ENCODE results near the gene ATP8A2. TPM values are rescaled to one million over a fixed set of nuclear protein-coding genes. Genes with fewer than 3 reads are reported as not detected.
"Not testable (repeated sequence)": the region's sequence is repeated elsewhere in the genome, so short reads cannot be mapped to it uniquely, and the experiment has no call there.

ATP8A2 gene
- polyA plus RNA-seq, 4 donors = 5.5 to 7.4 (median 5.6) TPM

DNA sequence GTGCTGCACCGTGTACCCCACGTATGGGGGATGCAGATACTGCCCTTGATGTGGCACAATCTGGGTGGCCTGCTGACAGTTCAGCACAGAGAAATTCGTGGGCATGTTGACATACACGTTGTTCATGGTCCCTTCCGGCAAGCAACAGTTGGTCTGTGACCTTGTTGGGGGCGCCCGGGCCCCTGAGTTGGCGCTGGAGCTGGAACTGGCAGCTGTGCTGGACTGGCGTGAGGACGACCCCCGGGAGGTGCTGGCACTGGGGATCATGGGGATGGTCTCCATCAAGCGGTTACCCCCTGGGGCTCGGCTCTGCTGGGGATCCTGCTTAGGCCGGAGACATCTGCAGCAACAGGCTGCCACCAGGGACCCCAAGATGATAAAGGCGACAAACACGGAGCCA lies 674.9 kb downstream of the ATP8A2 start:
- no peak for DNase-seq (ENCODE audit: low read depth in 4 of 4, low spot score in 3 of 4)

DNA sequence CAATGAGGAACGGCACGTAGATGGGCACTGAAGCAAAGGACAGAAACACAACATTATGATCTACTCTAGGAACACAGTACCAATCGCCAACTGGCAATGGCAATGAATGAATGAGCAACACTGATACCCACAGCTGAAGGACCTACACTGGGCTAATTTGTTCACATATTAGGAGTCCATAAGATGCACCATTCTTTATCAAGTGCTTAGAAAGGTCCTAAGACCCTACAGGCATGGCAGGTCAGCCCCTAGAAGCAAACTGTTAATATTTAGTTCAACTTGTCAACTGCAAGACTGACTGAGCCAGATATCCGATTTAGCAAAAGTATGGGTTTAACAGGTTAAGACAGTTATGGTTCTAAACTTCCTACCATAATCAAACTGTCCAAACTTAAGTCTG lies 675.3 kb downstream of the ATP8A2 start:
- DNase-seq (ENCODE audit: low read depth in 4 of 4, low spot score in 3 of 4) = no peak

DNA sequence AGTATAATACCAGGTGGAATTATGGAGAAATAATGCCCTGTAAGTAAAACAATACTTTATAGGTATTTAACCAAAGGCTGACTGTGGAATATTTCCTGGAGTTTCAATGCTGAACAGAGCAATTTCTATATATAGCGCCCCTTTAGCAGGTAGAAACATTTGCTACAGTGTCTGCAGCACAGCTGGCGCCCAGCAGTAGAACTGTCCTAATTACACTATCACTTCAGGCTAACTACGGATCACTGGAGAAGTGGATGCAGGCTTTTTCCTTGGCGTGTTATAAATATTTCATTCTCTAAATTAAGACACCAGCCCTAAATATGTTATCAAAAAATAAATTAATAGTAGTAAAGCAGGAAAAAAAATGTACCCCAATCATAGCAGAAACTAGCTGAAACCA lies 677.0 kb downstream of the ATP8A2 start:
- DNase-seq (ENCODE audit: low read depth in 4 of 4, low spot score in 3 of 4) = no peak

DNA sequence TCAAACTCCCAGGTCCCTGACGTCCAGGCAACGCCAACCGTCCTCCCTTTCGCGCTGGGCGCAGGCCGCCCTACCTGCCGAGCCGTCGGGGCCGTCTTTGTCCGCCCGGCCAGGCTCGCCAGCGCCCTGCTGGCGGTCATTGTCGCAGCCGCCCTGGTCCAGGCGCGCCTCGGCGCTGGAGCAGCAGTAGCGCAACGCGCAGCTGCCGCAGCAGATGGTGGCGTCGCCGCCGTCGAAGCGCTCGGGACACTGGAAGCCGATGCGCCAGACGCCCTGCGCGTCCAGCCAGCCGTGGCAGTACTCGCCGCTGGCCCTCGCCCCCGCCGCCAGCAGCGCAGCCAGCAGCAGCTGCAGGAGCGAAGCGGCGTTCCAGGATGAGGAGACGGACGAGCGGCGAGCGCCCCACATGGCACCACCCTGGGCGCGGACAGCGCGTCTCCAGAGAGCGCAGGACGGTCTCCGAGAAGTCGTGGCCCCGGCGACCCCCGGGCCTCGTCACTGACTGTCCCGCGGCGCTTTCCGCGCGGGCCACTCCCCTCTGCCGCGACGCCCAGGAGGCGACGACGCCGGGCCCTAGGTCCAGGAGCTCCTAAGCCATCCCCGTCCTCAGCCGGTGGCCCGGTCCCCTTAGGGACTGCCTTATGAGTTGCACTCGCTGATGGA lies 678.9 kb downstream of the ATP8A2 start:
- DNase-seq (ENCODE audit: low read depth in 4 of 4, low spot score in 3 of 4) = peak in 1 of 4 donors; percentile 45

- peak in 1 of 4 donors; percentile 37 for DNase-seq (ENCODE audit: low read depth in 4 of 4, low spot score in 3 of 4)
Measured at GRCh38 chr13:26051231-26051656, 679.5 kb downstream of the ATP8A2 start.

DNA sequence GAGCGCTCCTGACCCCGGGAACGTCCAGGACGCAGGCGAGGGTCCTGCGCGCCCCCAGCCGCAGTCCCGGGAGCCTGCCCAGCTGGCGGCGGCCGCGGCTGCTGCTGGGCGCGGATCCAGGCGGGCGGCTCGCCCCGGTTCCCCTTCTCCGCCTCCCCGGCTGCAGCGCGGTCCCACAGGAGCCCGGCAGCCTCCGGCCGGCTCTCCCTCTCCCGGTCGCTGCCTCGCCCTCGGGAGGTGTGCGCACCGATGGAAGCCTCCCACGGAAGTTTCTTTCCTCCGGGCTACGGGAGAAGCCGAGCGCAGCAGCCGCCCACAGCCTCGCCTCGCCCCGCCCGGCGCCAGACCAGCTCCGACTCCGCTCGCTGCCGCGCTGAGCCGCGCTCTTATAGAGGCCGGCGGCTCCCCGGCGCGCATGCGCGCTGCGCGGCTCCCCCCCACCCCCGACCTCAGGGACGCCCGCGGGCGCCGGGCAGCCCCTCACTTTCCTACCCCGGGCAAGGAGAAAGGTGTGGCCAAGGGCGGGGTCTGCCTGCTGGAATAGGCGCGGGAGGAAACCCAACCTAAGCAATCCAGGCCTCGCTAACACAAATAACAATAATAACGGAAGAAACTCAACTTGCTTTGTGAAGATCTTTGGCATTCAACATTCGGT lies 680.0 kb downstream of the ATP8A2 start, which contains the start of gene SHISA2:
Gene SHISA2 (minus strand): TSS at position 360 of the 655 bp plus-strand sequence. CDS start 1,041 bp downstream, outside the sequence.
- DNase-seq (ENCODE audit: low read depth in 4 of 4, low spot score in 3 of 4) = peak in 1 of 4 donors; percentile 71

GRCh38 chr13:26052337-26052736 lies 680.6 kb downstream of the ATP8A2 start:
- DNase-seq (ENCODE audit: low read depth in 4 of 4, low spot score in 3 of 4) = no peak

DNA sequence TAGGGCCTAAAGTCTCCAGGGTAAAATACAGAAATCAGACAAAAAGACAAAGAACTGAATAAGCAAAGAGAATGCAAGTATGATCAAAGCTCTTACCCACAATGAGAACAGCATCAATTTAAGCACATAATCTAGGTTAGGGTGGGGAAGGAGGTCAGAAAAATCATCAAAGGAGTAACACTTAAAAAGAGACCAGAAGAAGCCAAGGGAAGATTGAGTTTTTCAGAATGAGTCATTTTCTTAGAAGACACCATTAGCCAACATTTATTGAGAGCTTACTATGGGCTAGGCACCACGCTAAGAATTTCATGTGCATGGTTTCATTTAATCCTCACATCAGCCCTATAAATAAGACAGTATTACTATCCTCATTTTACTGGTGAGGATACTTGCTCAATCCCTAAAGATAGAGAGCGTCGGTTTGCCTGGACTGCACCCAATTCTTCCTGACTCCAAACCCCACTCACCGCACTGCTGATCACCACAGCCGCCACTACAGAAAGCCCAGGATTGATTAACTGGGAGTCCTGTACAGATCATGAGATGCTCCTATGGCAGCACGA lies 681.7 kb downstream of the ATP8A2 start:
- DNase-seq (ENCODE audit: low read depth in 4 of 4, low spot score in 3 of 4) = no peak

DNA sequence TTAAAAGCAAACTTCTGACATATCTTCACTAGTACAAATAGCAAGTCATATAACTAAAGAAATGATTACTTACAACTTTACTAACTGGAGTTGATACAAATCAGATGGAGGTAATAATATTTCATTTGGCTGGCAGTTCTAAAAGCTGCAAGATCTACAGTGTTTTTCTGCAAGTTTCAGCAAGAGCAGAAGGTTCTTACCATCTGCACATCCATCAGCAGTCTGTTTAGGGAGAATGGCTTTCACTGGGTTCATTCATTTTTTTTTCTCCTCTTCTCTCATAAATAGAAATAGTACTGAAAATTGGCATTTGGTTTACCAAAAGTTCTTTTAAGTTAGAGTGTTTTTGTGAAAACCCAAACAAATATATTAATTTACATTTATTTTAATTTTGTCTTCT lies 683.1 kb downstream of the ATP8A2 start:
- DNase-seq (ENCODE audit: low read depth in 4 of 4, low spot score in 3 of 4) = no peak

GRCh38 chr13:26058704-26059103 lies 686.9 kb downstream of the ATP8A2 start:
- DNase-seq (ENCODE audit: low read depth in 4 of 4, low spot score in 3 of 4) = no peak

GRCh38 chr13:26060357-26060756 lies 688.6 kb downstream of the ATP8A2 start:
- no peak for DNase-seq (ENCODE audit: low read depth in 4 of 4, low spot score in 3 of 4)

- no peak for DNase-seq (ENCODE audit: low read depth in 4 of 4, low spot score in 3 of 4)
Measured at GRCh38 chr13:26061256-26061655, 689.5 kb downstream of the ATP8A2 start.

DNA sequence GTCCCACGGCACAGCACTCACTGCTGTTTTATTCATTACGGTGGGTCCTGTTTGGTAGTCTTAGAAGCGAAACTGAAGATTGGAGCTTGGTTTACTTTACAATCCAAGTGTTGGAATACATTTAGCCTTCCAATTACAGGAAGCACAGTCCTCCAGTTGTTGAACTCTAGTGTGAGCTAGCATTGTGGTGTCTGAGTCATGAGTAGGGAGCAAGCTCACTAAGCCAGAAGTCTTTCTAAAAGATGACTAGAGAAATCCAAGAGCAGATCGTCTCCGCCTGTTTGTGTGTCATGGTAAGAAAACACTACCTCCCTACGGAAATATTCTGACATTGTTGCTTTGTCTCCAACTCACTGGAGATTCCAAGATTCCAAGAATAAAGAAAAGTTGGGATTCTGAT lies 690.2 kb downstream of the ATP8A2 start:
- no peak for DNase-seq (ENCODE audit: low read depth in 4 of 4, low spot score in 3 of 4)

GRCh38 chr13:26062853-26063444 lies 691.2 kb downstream of the ATP8A2 start:
- DNase-seq (ENCODE audit: low read depth in 4 of 4, low spot score in 3 of 4) = no peak

DNA sequence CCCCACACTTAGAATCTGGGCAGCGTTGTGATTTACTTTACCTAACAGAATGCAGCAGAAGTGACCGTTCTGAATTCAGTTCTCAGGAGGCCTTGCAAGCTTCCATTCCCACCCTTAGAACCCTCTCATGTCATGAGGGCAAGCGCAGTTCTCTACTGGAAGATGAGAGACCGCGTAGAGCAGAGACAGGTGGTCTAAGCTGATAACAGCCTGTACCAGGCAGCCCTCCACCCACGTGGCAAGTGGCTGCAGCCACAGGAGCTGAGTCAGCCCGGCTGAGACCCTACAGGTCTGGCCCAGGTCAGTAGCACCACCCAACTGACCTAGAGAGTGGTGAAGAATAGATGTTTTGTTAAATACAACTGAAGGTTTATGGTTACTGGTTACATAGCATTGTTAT lies 694.7 kb downstream of the ATP8A2 start:
- not testable (repeated sequence) for DNase-seq (ENCODE audit: low read depth in 4 of 4, low spot score in 3 of 4)

DNA sequence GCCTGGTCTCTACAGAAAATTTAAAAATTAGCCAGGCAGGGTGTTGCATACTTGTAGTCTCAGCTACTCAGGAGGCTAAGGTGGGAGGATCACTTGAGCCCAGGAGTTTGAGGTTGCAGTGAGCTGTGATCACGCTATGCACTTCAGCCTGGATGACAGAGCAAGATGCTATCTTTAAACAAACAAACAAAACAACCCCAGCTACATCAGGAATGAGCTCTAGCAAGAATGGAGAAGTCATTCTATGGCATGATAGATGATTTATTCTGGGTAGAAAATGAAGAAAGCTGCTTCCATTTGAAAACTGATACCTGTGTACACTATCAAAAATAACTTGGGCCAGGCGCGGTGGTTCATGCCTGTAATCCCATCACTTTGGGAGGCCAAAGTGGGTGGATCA lies 695.8 kb downstream of the ATP8A2 start:
- DNase-seq (ENCODE audit: low read depth in 4 of 4, low spot score in 3 of 4) = no peak

GRCh38 chr13:26068372-26068771 lies 696.6 kb downstream of the ATP8A2 start:
- not testable (repeated sequence) for DNase-seq (ENCODE audit: low read depth in 4 of 4, low spot score in 3 of 4)

DNA sequence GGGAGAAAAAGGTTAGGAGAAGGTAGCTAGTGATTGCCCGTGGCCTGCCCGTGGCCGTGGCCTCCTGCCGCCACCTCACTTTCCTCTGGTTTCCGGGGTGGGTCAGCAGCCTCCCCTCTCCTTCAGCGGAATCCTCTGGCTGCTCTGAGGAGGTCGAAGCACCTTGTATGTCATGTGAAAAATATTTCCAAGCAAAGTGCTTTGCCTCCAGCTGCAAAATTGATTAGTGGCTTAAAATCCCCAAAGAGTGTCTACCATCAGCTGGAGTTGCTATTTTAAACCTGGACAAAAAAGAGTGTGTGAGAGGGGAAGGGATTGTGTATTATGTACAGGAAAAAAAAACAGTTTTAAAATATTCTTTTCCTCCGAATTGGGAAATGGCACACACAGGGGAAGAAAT lies 697.9 kb downstream of the ATP8A2 start:
- not testable (repeated sequence) for DNase-seq (ENCODE audit: low read depth in 4 of 4, low spot score in 3 of 4)

DNA sequence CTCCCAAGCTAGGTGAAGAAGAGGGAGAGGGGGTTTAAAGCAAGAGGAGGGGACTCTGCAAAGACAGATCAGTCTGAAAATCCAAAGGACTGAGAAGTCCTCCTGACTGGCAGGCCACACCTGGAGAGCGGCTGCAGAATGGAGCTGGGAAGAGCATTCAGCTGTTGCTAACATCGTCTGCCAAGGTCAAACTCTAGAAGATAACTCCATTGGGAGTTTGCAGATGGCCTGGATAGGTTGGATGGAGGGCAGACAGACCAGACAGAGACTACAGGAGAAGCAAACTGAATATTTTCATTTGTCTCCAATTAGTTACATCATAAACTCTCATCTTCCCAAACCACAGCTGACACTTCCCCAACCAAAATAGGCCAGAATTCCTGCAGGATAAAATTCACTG lies 699.9 kb downstream of the ATP8A2 start:
- DNase-seq (ENCODE audit: low read depth in 4 of 4, low spot score in 3 of 4) = no peak

DNA sequence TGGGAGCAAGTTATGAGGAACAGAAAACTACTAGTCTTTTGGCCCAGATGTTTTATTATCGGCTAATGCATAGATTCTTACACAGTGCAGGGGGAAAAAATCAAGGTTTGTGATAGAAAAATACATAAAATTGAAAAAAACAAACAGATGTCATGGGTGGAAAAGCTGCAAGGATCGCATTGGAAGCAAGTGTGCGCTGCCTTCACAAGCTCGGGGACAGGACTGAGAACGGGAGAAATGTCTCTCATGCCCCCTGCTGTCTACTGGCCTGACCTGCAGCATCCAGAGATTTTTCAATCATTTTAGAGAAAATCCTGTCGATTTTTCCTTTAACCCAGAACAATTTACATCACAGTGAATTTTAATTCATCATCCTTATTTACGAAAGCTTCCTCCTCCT lies 700.6 kb downstream of the ATP8A2 start:
- DNase-seq (ENCODE audit: low read depth in 4 of 4, low spot score in 3 of 4) = not testable (repeated sequence)

- no peak for DNase-seq (ENCODE audit: low read depth in 4 of 4, low spot score in 3 of 4)
Measured at GRCh38 chr13:26074706-26075105, 702.9 kb downstream of the ATP8A2 start.

Data from right renal pelvis (tissue), 4 donors.